Thoracic aorta endothelial cell (primary cell): ENCODE data around the gene CNOT8. TPM values are rescaled to one million over a fixed set of nuclear protein-coding genes. Genes with fewer than 3 reads are reported as not detected.

ENCODE experiments used
- small RNA-seq: library from RNA; depleted of rRNA; stranded (forward); fragments of <200 nt; gene quantifications from one replicate; pipeline ENCODE3, GENCODE V24; 2012
- total RNA-seq: library from RNA; depleted of rRNA; stranded (reverse); fragments of >200 nt; gene quantifications from 2 replicates; pipeline ENCODE4 v1.2.3, GENCODE V29; 2012

The CNOT8 gene
- total RNA-seq = 77.0 and 77.1 TPM in 2 replicates

DNA sequence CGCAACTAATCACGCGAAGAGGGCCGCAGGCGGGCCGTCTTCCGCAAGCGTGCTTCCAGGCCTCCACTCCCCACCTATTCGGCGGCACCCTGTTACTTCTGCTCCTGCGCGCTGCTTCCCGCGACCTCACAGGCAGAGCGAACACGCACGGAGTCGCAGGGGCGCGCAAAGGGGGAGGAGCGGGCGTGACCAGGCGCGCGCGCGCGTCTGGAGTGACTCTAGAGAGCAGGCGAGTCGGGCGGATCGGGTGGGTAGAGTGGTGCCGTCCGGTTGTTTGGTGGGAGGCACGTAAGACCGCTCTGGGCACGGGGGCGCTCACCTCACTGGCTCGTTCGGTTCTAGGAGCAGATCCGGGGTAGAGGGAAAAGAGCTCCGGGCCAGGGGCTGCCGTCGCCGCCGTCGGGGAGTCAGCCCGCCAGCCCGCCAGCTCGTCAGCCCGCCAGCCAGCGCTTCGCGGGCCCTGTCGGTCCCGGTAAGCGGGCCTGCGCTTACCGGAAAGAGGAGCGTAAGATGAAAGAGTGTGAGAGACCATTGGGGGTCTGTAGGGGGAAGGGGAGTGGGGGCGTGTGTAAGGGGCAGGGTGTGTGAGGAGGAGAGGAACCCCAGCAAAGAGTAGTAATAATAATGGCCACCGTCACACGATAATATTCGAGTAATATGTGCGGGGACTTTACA, at the start of gene CNOT8:
TSS of gene CNOT8 (plus strand) at position 331 of the 675 bp plus-strand sequence. CDS start 4,652 bp downstream, outside the sequence.

DNA sequence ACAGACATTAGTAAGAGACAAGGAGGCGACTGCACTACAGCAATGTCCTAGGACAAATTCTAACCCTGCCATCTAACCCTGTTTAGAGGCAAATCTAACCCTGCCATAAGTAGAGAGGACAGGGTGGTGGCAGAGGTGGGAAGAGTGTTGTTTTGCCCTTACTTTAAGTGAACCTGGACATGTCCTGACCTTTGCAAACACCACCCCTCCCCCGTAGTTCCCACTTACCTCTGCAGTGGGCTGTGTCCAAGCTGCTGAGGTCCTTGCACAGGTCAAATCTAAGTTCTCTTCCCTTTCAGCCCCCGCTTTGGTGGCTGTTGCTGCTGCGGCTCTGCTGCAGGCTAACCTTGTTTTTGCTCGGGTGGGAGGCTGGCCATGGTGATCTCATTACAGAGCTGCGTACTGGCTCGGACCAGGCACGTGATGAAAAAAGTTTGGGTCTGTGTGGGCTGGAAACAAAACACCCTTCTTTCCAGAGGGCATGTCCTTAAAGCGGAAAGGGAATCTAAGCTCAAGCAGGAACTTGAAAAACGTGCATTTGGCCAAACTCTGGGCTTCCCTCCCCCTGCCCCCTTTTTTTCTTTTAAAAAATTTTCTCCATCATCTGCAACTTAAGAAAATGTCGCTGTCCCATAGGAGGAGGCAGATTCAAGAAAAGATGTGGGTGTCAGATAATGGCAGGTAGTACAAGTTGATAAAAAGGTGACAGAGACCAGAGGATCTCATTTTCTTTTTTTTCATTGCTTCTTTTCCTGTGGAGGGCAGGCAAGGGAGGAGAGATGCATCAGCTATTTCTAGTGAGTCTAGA, 8.0 kb upstream of the CNOT8 start, which contains the start of gene FAXDC2:
TSS of gene FAXDC2 (minus strand) at position 349 of the 808 bp plus-strand sequence. CDS start 12,425 bp downstream, outside the sequence.

Small RNAs within 50 kb of the gene (small RNA-seq; reads per million reads assigned to genes)
- not detected for gene MIR378H

Other genes starting within 250 kb of the CNOT8 start
- gene LARP1, start 103.2 kb upstream of the CNOT8 start, total RNA-seq = 151 and 188 TPM in 2 replicates
- gene FAXDC2, start 8.0 kb upstream of the CNOT8 start, total RNA-seq = 3.6 and 4.1 TPM in 2 replicates
- gene GEMIN5, start 79.6 kb downstream of the CNOT8 start, total RNA-seq = 42.2 and 42.4 TPM in 2 replicates
- 46.1 and 52.3 TPM in 2 replicates for gene MRPL22, start 82.4 kb downstream of the CNOT8 start, total RNA-seq
- gene KIF4B, start 155.1 kb downstream of the CNOT8 start, total RNA-seq = 0.29 and 1.7 TPM in 2 replicates